Muscle layer of duodenum (tissue), 2 donors: ENCODE data around the gene GPRC5C.

Experiments
- H3K27ac ChIP-seq: one replicate; pipeline ENCODE4 v1.7.0; 2013; ENCODE audit warnings: mild to moderate bottlenecking, low read length
- H3K27me3 ChIP-seq: one replicate; pipeline ENCODE4 v1.7.0; 2013; ENCODE audit warnings: low read depth, mild to moderate bottlenecking, control low read depth, low read length
- H3K36me3 ChIP-seq, 2 donors: one replicate each; pipeline ENCODE4 v1.7.0; 2013; ENCODE audit warnings: low read length in 2 of 2, control low read depth in 1 of 2, mild to moderate bottlenecking in 1 of 2; ENCODE audit not compliant: insufficient read depth in 2 of 2, control insufficient read depth in 1 of 2
- H3K4me1 ChIP-seq, 2 donors: one replicate each; pipeline ENCODE4 v1.7.0; 2013; ENCODE audit warnings: low read length in 2 of 2, mild to moderate bottlenecking in 2 of 2, control low read depth in 1 of 2, moderate library complexity in 1 of 2; ENCODE audit not compliant: insufficient read depth in 2 of 2, control insufficient read depth in 1 of 2
- H3K4me3 ChIP-seq, 2 donors: one replicate each; pipeline ENCODE4 v1.7.0; 2013; ENCODE audit warnings: low read length in 2 of 2, low read depth in 1 of 2, mild to moderate bottlenecking in 1 of 2
- H3K9me3 ChIP-seq, 2 donors: one replicate each; pipeline ENCODE4 v1.7.0; 2013; ENCODE audit warnings: low read length in 2 of 2, control low read depth in 1 of 2, mild to moderate bottlenecking in 1 of 2; ENCODE audit not compliant: control insufficient read depth in 1 of 2
- donor health status: healthy.

GPRC5C gene

GRCh38 chr17:74455821-74456220, 23.9 kb downstream of the GPRC5C start:
- Histone ChIP-seq H3K4me3 (no peak overlapping the region), H3K27ac (no peak overlapping the region), H3K4me1 (peaks cover 9 to 27% of the 10 kb centered on the region in 2 donors), H3K27me3 (no peaks in the 10 kb centered on the region), H3K36me3 (no peaks in the 10 kb centered on the region), H3K9me3 (no peaks in the 10 kb centered on the region)

DNA sequence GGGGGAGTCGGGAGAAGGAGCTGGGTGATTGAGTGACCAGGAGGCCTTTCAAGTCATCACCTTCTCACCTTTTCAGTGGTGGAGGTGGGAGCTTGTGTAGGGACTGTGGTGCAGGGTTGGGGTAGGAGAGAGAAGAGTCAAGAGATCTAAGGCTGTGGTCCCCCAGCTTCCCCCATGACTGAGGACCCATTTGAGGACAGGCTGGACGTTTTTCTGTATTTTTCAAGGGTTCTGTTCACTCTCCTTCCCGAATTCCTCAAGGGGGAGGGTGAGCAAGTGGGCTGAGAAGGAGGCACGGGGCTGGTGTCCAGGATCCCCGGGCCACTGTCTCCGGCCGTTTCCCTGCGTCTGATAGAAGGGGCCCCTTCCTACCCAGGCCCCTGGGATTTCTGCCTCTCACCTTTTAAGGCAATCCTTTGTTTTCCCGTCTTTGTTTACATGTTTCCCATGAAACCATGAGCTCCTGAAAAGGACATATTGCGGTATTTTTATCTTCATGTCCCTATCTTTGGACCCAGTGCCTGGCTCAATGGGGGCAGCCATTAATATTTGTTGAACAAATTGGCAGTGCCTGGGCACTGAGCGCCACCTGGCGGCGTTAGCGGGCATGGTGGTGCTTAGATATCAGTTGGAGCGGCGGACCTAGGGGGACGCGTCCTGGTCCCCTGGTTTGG, 25.4 kb downstream of the GPRC5C start:
- no peaks in the 10 kb centered on the region for H3K36me3 ChIP-seq
- H3K4me3 ChIP-seq: no peak overlapping the region
- H3K4me1 ChIP-seq: peaks cover 9 to 27% of the 10 kb centered on the region in 2 donors
- no peaks in the 10 kb centered on the region for H3K27me3 ChIP-seq
- H3K27ac ChIP-seq: no peak overlapping the region
- no peaks in the 10 kb centered on the region for H3K9me3 ChIP-seq

DNA sequence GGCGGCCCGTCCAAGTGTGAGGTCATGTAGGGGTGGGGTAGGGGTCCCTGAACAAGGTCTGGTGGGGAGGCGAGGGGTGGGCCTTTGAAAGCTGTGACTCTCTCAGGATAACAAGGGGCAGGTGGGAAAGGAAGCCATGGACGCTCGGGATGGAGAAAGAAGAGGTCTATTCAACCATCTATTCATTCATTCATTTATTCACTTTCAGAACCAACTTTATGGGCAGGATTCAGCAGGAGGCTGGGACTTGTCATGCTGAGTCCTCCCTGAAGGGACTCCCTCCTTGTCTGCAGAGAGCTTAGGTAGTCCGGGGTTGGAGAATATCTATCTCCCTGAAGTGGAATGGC, 25.9 kb downstream of the GPRC5C start:
- H3K27me3 ChIP-seq: no peaks in the 10 kb centered on the region
- H3K4me3 ChIP-seq: no peak overlapping the region
- no peaks in the 10 kb centered on the region for H3K9me3 ChIP-seq
- peaks cover 9 to 27% of the 10 kb centered on the region in 2 donors for H3K4me1 ChIP-seq
- no peaks in the 10 kb centered on the region for H3K36me3 ChIP-seq
- no peak overlapping the region for H3K27ac ChIP-seq

DNA sequence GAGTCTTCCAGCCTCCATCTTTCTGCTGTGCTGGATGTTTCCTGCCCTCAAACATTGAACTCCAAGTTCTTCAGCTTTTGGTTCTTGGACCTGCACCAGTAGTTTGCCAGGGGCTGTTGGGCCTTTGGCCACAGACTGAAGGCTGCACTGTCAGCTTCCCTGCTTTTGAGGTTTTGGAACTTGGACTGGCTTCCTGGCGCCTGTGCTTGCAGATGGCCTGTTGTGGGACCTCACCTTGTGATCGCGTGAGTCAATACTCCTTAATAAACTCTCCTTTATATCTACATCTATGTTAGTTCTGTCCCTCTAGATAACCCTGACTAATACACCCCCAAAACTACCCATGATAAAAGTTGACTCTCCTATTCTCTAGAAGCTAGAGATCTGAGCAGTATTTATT, 26.9 kb downstream of the GPRC5C start:
- Histone ChIP-seq H3K4me1 (peaks cover 9 to 18% of the 10 kb centered on the region in 2 donors), H3K36me3 (no peaks in the 10 kb centered on the region), H3K27me3 (no peaks in the 10 kb centered on the region), H3K9me3 (no peaks in the 10 kb centered on the region), H3K4me3 (no peak overlapping the region), H3K27ac (no peak overlapping the region)

DNA sequence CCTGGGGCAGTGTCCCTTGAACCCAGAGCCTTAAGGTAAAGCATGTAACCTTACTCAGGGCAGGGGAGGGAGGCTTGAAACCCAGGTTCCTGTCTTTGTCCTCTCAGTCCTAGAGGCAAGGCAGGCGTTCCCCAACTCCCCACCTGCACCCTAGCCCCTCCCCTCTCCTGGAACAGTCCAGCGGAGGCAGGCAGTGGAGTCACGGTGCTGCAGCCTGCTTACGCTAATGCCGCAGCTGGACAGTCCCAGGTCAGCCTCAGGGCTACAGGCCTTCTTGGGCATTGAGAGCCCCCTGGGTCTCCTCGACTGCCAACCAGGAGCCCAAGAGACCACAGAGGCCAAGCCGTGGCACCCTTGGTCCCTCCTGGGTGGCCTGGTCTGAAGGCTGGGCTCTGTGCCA, 27.7 kb downstream of the GPRC5C start:
- Histone ChIP-seq H3K27me3 (no peaks in the 10 kb centered on the region), H3K27ac (no peak overlapping the region), H3K9me3 (no peaks in the 10 kb centered on the region), H3K36me3 (no peaks in the 10 kb centered on the region), H3K4me1 (peaks cover 5 to 12% of the 10 kb centered on the region in 2 donors), H3K4me3 (no peak overlapping the region)

- Histone ChIP-seq H3K27me3 (no peaks in the 10 kb centered on the region), H3K27ac (no peak overlapping the region)
These were observed 28.4 kb downstream of the GPRC5C start for GRCh38 chr17:74460241-74460640.

DNA sequence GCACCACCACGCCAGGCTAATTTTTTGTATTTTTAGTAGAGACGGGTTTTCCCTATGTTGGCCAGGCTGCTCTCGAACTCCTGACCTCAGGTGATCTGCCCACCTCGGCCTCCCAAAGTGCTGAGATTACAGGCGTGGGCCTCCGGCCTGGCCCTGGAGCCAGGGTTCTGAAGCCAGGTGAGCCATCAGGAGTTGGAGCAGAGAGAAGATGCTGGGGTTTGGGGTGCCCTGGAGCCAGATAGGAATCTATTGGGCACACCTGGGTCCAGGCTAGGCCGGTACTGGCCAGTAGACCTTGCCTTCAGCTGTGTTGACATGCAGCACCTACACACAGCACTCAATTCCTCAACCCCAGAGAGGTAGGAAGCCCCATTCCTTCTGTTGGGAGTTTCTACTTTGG, 29.1 kb downstream of the GPRC5C start:
- no peak overlapping the region for H3K27ac ChIP-seq
- H3K9me3 ChIP-seq: no peaks in the 10 kb centered on the region
- H3K27me3 ChIP-seq: no peaks in the 10 kb centered on the region
- no peak overlapping the region for H3K4me3 ChIP-seq
- peaks cover 0 to 7% of the 10 kb centered on the region in 2 donors for H3K4me1 ChIP-seq
- H3K36me3 ChIP-seq: no peaks in the 10 kb centered on the region

More at GRCh38 chr17:74460241-74460640, 28.4 kb downstream of the GPRC5C start:
- no peaks in the 10 kb centered on the region for H3K9me3 ChIP-seq
- H3K4me1 ChIP-seq: peaks cover 0 to 7% of the 10 kb centered on the region in 2 donors
- H3K4me3 ChIP-seq: no peak overlapping the region
- no peaks in the 10 kb centered on the region for H3K36me3 ChIP-seq

GRCh38 chr17:74461611-74462010, 29.7 kb downstream of the GPRC5C start:
- H3K4me3 ChIP-seq: no peak overlapping the region
- peaks cover 0 to 7% of the 10 kb centered on the region in 2 donors for H3K4me1 ChIP-seq
- no peaks in the 10 kb centered on the region for H3K27me3 ChIP-seq
- no peaks in the 10 kb centered on the region for H3K9me3 ChIP-seq
- no peak overlapping the region for H3K27ac ChIP-seq
- H3K36me3 ChIP-seq: no peaks in the 10 kb centered on the region

DNA sequence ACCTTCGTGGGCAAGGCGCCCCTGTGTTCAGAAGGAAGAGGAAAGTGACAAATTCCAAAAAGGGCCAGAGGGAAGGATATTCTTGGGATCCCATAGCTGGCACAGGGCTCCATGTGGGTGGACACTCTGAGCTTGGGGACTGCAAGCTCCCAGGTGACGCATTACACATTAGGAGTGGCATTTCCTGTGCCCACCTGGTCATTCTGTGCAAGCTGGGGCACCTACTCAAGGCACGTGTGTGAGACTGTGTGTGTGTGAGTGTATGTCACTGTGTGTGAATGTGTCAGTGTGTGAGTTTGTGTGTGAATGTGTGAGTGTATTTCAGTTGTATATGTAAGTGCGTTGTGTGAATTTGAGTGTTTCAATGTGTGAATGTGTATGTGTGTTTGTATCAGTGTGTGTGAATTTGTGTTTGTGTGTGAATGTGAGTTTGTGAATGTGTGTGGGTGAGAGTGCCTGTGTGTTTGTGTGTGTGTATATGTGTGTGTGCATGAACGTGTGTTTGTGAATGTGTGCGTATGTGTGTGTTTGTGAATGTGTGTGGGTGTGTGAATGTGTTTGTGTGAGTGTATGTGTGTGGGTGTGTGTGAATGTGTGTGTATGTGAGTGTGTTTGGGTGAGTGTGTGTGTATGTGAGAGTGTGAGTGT, 33.0 kb downstream of the GPRC5C start:
- Histone ChIP-seq H3K9me3 (no peaks in the 10 kb centered on the region), H3K4me1 (no peaks in the 10 kb centered on the region), H3K27me3 (no peaks in the 10 kb centered on the region), H3K27ac (no peak overlapping the region), H3K36me3 (no peaks in the 10 kb centered on the region), H3K4me3 (no peak overlapping the region)

DNA sequence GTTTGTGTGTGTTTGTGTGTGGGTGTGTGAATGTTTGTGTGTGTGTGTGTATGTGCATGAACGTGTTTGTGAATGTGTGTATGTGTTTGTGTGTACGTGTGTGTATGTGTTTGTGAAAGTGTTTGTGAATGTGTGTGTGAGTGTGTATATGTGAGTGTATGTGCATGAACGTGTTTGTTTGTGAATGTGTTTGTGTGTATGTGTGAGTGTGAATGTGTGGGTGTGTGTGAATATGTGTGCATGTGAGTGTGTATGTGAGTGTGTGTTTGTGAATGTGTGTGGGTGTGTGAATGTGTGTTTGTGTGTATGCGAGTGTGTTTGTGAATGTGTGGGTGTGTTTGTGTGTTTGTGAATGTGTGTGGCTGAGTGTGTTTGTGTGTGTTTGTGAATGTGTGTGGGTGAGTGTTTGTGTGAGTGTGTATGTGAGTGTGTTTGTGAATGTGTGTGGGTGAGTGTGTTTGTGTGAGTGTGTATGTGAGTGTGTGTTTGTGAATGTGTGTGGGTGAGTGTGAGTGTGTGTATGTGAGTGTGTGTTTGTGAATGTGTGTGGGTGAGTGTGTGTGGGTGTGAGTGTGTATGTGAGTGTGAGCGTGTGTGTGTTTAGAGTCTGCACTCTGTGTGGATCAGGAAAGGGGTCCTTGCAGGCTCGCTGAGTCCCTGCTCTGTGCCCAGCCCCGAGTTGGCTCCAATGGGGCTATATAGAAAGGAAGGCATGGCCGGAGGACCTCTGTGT, 33.7 kb downstream of the GPRC5C start:
- H3K36me3 ChIP-seq: no peaks in the 10 kb centered on the region
- peak overlapping the region; percentile 68 for H3K27ac ChIP-seq
- no peak overlapping the region for H3K4me3 ChIP-seq
- H3K27me3 ChIP-seq: no peaks in the 10 kb centered on the region
- no peaks in the 10 kb centered on the region for H3K4me1 ChIP-seq
- H3K9me3 ChIP-seq: no peaks in the 10 kb centered on the region

DNA sequence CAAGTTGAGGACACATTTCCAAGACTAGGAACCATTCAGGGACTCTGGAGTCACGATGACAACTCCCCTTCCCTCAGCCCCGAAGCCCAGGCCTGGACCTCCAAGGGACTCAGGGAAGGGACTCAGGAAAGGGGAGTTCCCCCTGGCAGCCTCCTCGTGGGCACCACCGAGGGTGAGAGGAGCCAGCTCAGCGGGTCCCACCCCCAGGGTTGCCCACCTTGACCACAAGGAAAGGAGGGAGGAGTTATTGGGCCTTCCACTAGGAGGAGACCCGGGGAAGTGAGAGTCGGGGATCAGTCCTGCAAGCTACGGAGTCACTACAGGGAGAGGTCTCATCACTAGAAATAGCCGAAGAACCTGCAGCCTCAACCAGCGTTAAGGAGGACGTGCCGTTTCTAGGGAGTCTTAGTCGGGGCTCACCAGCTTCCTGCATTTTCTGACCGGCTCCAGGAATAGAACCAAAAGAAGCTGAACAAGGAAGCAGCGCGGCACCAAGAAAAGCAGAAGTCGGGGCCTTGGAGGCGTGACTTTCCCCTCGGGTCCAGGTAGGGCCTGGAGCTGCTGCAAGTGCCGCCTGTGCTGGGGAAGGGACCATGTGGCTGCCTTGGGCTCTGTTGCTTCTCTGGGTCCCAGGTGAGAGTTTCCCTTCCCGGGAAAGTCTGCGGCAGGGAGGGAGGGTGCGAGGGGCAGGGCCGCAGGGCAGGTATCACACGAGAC, 34.4 kb downstream of the GPRC5C start, which contains the start of gene CD300A:
Gene CD300A (plus strand): TSS at position 524 of the 717 bp plus-strand sequence. CDS start 70 bp downstream, at position 594.
- Histone ChIP-seq H3K27ac (peak within 1 kb of the TSS; percentile 69), H3K27me3 (no peaks in the 10 kb centered on the region), H3K36me3 (no peaks in the 10 kb centered on the region), H3K4me3 (peak within 1 kb of the TSS; percentile 55 to 56), H3K4me1 (no peaks in the 10 kb centered on the region), H3K9me3 (no peaks in the 10 kb centered on the region)
